Amniotic epithelial cell (primary cell): ENCODE results near the gene TCEANC.

Experiments
- DNase-seq: peaks from one replicate; pipeline ENCODE4 v3.0.0-alpha.2; 2010; ENCODE audit warnings: low read depth

TCEANC gene

GRCh38 chrX:13692771-13693231, 39.9 kb downstream of the TCEANC start:
- peak; percentile 59 for DNase-seq

GRCh38 chrX:13693341-13693961, 40.5 kb downstream of the TCEANC start:
- DNase-seq: no peak

GRCh38 chrX:13694359-13694758, 41.4 kb downstream of the TCEANC start:
- DNase-seq: no peak

GRCh38 chrX:13694983-13695382, 42.0 kb downstream of the TCEANC start:
- DNase-seq: no peak

GRCh38 chrX:13695601-13696115, 42.7 kb downstream of the TCEANC start:
- no peak for DNase-seq

- peak; percentile 16 for DNase-seq
These were observed 44.5 kb downstream of the TCEANC start for GRCh38 chrX:13697455-13697854.

- DNase-seq: no peak
These were observed 45.0 kb downstream of the TCEANC start for GRCh38 chrX:13697976-13698375.

GRCh38 chrX:13698432-13698831, 45.5 kb downstream of the TCEANC start:
- no peak for DNase-seq

GRCh38 chrX:13699183-13699826, 46.4 kb downstream of the TCEANC start:
- DNase-seq: peak; percentile 23

- no peak for DNase-seq
These were observed 47.4 kb downstream of the TCEANC start for GRCh38 chrX:13700380-13700779.

- no peak for DNase-seq
These were observed 49.3 kb downstream of the TCEANC start for GRCh38 chrX:13702111-13702789.

GRCh38 chrX:13703135-13703534, 50.2 kb downstream of the TCEANC start:
- no peak for DNase-seq

- no peak for DNase-seq
These were observed 50.6 kb downstream of the TCEANC start for GRCh38 chrX:13703589-13703988.

GRCh38 chrX:13711141-13711540, 58.2 kb downstream of the TCEANC start:
- DNase-seq: no peak
